ENCODE measurements around the gene SERPINH1.

DNA sequence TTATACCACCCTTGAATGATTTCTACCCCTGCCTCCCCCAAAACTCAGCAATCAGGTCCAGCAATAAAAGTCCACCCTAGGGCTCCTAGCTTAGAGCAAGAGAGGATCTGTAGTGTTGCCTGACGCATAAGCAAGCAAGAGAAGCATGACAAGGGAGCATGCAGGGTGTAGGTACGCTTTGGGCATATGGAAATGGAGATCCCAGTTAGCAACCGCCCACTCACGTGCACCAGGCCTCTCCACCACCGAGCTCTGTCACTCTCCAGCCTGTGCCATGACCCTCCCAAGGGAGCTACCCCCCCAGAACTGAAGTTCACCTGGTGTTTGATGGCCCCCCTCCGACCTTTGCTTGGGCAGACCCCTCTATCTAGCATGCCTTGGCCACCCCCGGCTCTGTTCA, 39.4 kb downstream of the SERPINH1 start:
- no peak for TF ChIP-seq POLR2A (IDR thresholded peaks at IDR 0.05)
- TF ChIP-seq, protein P1, sequence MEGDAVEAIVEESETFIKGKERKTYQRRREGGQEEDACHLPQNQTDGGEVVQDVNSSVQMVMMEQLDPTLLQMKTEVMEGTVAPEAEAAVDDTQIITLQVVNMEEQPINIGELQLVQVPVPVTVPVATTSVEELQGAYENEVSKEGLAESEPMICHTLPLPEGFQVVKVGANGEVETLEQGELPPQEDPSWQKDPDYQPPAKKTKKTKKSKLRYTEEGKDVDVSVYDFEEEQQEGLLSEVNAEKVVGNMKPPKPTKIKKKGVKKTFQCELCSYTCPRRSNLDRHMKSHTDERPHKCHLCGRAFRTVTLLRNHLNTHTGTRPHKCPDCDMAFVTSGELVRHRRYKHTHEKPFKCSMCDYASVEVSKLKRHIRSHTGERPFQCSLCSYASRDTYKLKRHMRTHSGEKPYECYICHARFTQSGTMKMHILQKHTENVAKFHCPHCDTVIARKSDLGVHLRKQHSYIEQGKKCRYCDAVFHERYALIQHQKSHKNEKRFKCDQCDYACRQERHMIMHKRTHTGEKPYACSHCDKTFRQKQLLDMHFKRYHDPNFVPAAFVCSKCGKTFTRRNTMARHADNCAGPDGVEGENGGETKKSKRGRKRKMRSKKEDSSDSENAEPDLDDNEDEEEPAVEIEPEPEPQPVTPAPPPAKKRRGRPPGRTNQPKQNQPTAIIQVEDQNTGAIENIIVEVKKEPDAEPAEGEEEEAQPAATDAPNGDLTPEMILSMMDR (IDR thresholded peaks at IDR 0.05) = no peak
